ENCODE measurements around the gene PTPRJ. TPM values are rescaled to one million over a fixed set of nuclear protein-coding genes. Genes with fewer than 3 reads are reported as not detected.
"Not testable (repeated sequence)": the region's sequence is repeated elsewhere in the genome, so short reads cannot be mapped to it uniquely, and the experiment has no call there.

Gene PTPRJ
- total RNA-seq (2014; rRNA removed; shearing (Covaris generic)): 11.7 and 11.9 TPM in 2 replicates
- 25.4 and 28.6 TPM in 2 replicates for polyA plus RNA-seq (2015; cell fraction: cytosol; rRNA removed)
- 39.2 and 41.6 TPM in 2 replicates for polyA plus RNA-seq (2015; cell fraction: nucleus; rRNA removed)

- DNase-seq (ENCODE audit: low read depth): peak; percentile 24
Observed at GRCh38 chr11:47980088-47980906, at the start of gene PTPRJ. Gene PTPRJ, plus strand, starts transcription at chr11:47980559. Its CDS starts 354 bp downstream, at chr11:47980913.

- DNase-seq (ENCODE audit: low read depth): no peak
Observed at GRCh38 chr11:47932544-47932943, 47.8 kb upstream of the PTPRJ start.

GRCh38 chr11:47933797-47934196 is 46.6 kb upstream of the PTPRJ start:
- not testable (repeated sequence) for DNase-seq (ENCODE audit: low read depth)

GRCh38 chr11:47938791-47939560 is 41.4 kb upstream of the PTPRJ start:
- DNase-seq (ENCODE audit: low read depth): no peak

GRCh38 chr11:47940904-47941649 is 39.3 kb upstream of the PTPRJ start:
- DNase-seq (ENCODE audit: low read depth): no peak

- DNase-seq (ENCODE audit: low read depth): no peak
Observed at GRCh38 chr11:47941907-47942558, 38.3 kb upstream of the PTPRJ start.

GRCh38 chr11:47943721-47944586 is 36.4 kb upstream of the PTPRJ start:
- no peak for DNase-seq (ENCODE audit: low read depth)

GRCh38 chr11:47944632-47945031 is 35.7 kb upstream of the PTPRJ start:
- DNase-seq (ENCODE audit: low read depth): peak; percentile 26

GRCh38 chr11:47946682-47947559 is 33.4 kb upstream of the PTPRJ start:
- DNase-seq (ENCODE audit: low read depth): peak; percentile 98

- DNase-seq (ENCODE audit: low read depth): no peak
Observed at GRCh38 chr11:47948137-47948536, 32.2 kb upstream of the PTPRJ start.

GRCh38 chr11:47949001-47949675 is 31.2 kb upstream of the PTPRJ start:
- DNase-seq (ENCODE audit: low read depth): not testable (repeated sequence)

GRCh38 chr11:47950396-47950795 is 30.0 kb upstream of the PTPRJ start:
- DNase-seq (ENCODE audit: low read depth): no peak

- DNase-seq (ENCODE audit: low read depth): not testable (repeated sequence)
Observed at GRCh38 chr11:47951504-47951903, 28.9 kb upstream of the PTPRJ start.

GRCh38 chr11:47955061-47955755 is 25.2 kb upstream of the PTPRJ start:
- no peak for DNase-seq (ENCODE audit: low read depth)

- DNase-seq (ENCODE audit: low read depth): no peak
Observed at GRCh38 chr11:47960015-47960414, 20.3 kb upstream of the PTPRJ start.

GRCh38 chr11:47961383-47961782 is 19.0 kb upstream of the PTPRJ start:
- peak; percentile 36 for DNase-seq (ENCODE audit: low read depth)

- DNase-seq (ENCODE audit: low read depth): no peak
Observed at GRCh38 chr11:47964546-47964945, 15.8 kb upstream of the PTPRJ start.

Data from HT1080 (cell line).